Calu3 (cell line): ENCODE results near the gene UCK2. TPM values are rescaled to one million over a fixed set of nuclear protein-coding genes. Genes with fewer than 3 reads are reported as not detected.

Experiments
- BruUV-seq: library from RNA; stranded (reverse); fragments of 400-500 nt; replicated peaks from 2 replicates; lab custom pipeline; 2021; lab: Mats Ljungman, UMichigan
- CTCF ChIA-PET: fragments of 300-600 bp; sonication (Branson Sonifier 250); formaldehyde crosslinking; loops from one replicate; lab custom pipeline; 2022; ENCODE audit warnings: antibody characterized with exemption; lab: Charles Lee
- DNase-seq: peaks from one replicate; pipeline ENCODE4 v3.0.0; 2022
- H3K27ac Mint-ChIP-seq: one replicate; pipeline ENCODE4 v1.8.0; 2022; ENCODE audit warnings: mixed read lengths; ENCODE audit not compliant: unreplicated experiment
- H3K27me3 Mint-ChIP-seq: one replicate; pipeline ENCODE4 v1.8.0; 2022; ENCODE audit warnings: mixed read lengths; ENCODE audit not compliant: unreplicated experiment
- H3K36me3 Mint-ChIP-seq: one replicate; pipeline ENCODE4 v1.8.0; 2022; ENCODE audit warnings: mild to moderate bottlenecking, moderate library complexity, mixed read lengths; ENCODE audit not compliant: insufficient read depth, unreplicated experiment
- H3K4me1 Mint-ChIP-seq: one replicate; pipeline ENCODE4 v1.8.0; 2022; ENCODE audit warnings: mild to moderate bottlenecking, low read depth, mixed read lengths; ENCODE audit not compliant: unreplicated experiment
- H3K4me3 Mint-ChIP-seq: one replicate; pipeline ENCODE4 v1.8.0; 2022; ENCODE audit warnings: mild to moderate bottlenecking, low read depth, moderate library complexity, mixed read lengths; ENCODE audit not compliant: unreplicated experiment
- H3K9me3 Mint-ChIP-seq: one replicate; pipeline ENCODE4 v1.8.0; 2022; ENCODE audit warnings: low read depth, mixed read lengths; ENCODE audit not compliant: unreplicated experiment
- intact Hi-C: fragments of 100-400 bp; cut with micrococcal nuclease; formaldehyde crosslinking; loops from one replicate; pipeline ENCODE4 v1.10.0; 2022; ENCODE audit not compliant: unreplicated experiment
- total RNA-seq: library from RNA; stranded (reverse); gene quantifications from 2 replicates; pipeline ENCODE4 v1.2.3, GENCODE V29; 2022
- TF ChIP-seq, protein P1 (sequence below): fragments of 200-600 bp; IDR thresholded peaks from one replicate; pipeline ENCODE4 v1.8.0; 2022; ENCODE audit warnings: antibody characterized with exemption; ENCODE audit not compliant: unreplicated experiment

The UCK2 gene
- total RNA-seq, 1 experiment from 2014 or later = 109 TPM

GRCh38 chr1:165885305-165885694 is 57.9 kb downstream of the UCK2 start:
- BruUV-seq = no TSS peak
- Mint-ChIP-seq H3K4me3 (no peak overlapping the region), H3K36me3 (peaks cover 15% of the 10 kb centered on the region), H3K9me3 (no peaks in the 10 kb centered on the region), H3K4me1 (peaks cover 80% of the 10 kb centered on the region), H3K27me3 (no peaks in the 10 kb centered on the region), H3K27ac (no peak overlapping the region)
- intact Hi-C loops = no loop called here
- TF ChIP-seq, protein P1, sequence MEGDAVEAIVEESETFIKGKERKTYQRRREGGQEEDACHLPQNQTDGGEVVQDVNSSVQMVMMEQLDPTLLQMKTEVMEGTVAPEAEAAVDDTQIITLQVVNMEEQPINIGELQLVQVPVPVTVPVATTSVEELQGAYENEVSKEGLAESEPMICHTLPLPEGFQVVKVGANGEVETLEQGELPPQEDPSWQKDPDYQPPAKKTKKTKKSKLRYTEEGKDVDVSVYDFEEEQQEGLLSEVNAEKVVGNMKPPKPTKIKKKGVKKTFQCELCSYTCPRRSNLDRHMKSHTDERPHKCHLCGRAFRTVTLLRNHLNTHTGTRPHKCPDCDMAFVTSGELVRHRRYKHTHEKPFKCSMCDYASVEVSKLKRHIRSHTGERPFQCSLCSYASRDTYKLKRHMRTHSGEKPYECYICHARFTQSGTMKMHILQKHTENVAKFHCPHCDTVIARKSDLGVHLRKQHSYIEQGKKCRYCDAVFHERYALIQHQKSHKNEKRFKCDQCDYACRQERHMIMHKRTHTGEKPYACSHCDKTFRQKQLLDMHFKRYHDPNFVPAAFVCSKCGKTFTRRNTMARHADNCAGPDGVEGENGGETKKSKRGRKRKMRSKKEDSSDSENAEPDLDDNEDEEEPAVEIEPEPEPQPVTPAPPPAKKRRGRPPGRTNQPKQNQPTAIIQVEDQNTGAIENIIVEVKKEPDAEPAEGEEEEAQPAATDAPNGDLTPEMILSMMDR = no peak
- CTCF ChIA-PET = interaction anchor here (1.0 to 1.5 kb wide), 2 partner anchors 14 to 57 kb away, joined by 4 to 6 read pairs; no protein-coding TSS in a partner anchor
- DNase-seq = no peak

DNA sequence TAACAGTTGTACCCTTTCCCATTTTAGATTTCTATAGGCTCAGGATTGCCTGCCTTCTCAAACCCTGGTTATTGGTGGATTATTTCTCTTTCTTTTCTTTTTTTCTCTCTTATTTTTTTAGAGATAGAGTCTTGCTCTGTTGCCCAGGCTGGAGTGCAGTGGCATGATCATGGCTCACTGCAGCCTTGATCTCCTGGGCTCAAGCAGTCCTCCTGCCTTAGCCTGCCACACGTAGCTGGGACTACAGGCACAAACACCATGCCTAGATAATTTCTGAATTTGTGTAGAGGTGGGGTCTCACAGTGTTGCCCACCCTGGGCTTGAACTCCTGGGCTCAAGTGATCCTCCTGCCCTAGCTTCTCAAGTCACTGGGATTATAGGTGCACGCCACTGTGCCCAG is 58.8 kb downstream of the UCK2 start:
- H3K27ac Mint-ChIP-seq = peak overlapping the region; percentile 83
- no TSS peak for BruUV-seq
- H3K27me3 Mint-ChIP-seq = no peaks in the 10 kb centered on the region
- H3K9me3 Mint-ChIP-seq = no peaks in the 10 kb centered on the region
- TF ChIP-seq, protein P1 = no peak
- peaks cover 74% of the 10 kb centered on the region for H3K4me1 Mint-ChIP-seq
- H3K36me3 Mint-ChIP-seq = peaks cover 15% of the 10 kb centered on the region
- intact Hi-C loops = no loop called here
- no peak overlapping the region for H3K4me3 Mint-ChIP-seq
- DNase-seq = no peak
- CTCF ChIA-PET = no interaction called here

- H3K4me1 Mint-ChIP-seq = peaks cover 66% of the 10 kb centered on the region
- no peaks in the 10 kb centered on the region for H3K9me3 Mint-ChIP-seq
- H3K27me3 Mint-ChIP-seq = no peaks in the 10 kb centered on the region
- DNase-seq = no peak
- H3K4me3 Mint-ChIP-seq = peak overlapping the region; percentile 51
- intact Hi-C loops = loop anchor here (1.0 kb wide), 1 partner anchor 58 kb away; no protein-coding TSS in a partner anchor
- CTCF ChIA-PET = no interaction called here
- peaks cover 18% of the 10 kb centered on the region for H3K36me3 Mint-ChIP-seq
- peak overlapping the region; percentile 83 for H3K27ac Mint-ChIP-seq
- TF ChIP-seq, protein P1 = no peak
- no TSS peak for BruUV-seq
Observed at GRCh38 chr1:165886983-165887382, 59.6 kb downstream of the UCK2 start.

GRCh38 chr1:165887877-165888551 is 60.6 kb downstream of the UCK2 start:
- peak overlapping the region; percentile 51 for H3K4me3 Mint-ChIP-seq
- H3K27me3 Mint-ChIP-seq = no peaks in the 10 kb centered on the region
- peak overlapping the region; percentile 83 for H3K27ac Mint-ChIP-seq
- CTCF ChIA-PET = interaction anchor here (1.0 kb wide), 1 partner anchor 9 kb away, joined by 3 read pairs; no protein-coding TSS in a partner anchor
- peaks cover 64% of the 10 kb centered on the region for H3K4me1 Mint-ChIP-seq
- no peaks in the 10 kb centered on the region for H3K9me3 Mint-ChIP-seq
- H3K36me3 Mint-ChIP-seq = peaks cover 9% of the 10 kb centered on the region
- no TSS peak for BruUV-seq
- intact Hi-C loops = loop anchor here (1.0 kb wide), 1 partner anchor 59 kb away; no protein-coding TSS in a partner anchor
- TF ChIP-seq, protein P1 = no peak
- no peak for DNase-seq
